Stimulated activated CD4-positive, alpha-beta T cell treated with anti-CD3 and anti-CD28 coated beads, TNF-alpha, amount 100 ng/mL, for 48 hours (primary cell): ENCODE data around the gene FRMD3.
"Not testable (repeated sequence)": the region's sequence is repeated elsewhere in the genome, so short reads cannot be mapped to it uniquely, and the experiment has no call there.

ENCODE experiments used
- DNase-seq, 3 donors: peaks; one replicate each; pipeline ENCODE4 v3.0.0-alpha.2; 2020; ENCODE audit warnings: low read depth in 3 of 3

Gene FRMD3

GRCh38 chr9:83392228-83392627 lies 146.0 kb downstream of the FRMD3 start:
- no peak for DNase-seq

- DNase-seq = no peak
Measured at GRCh38 chr9:83388346-83388745, 149.9 kb downstream of the FRMD3 start.

- DNase-seq = no peak
Measured at GRCh38 chr9:83387401-83388185, 150.6 kb downstream of the FRMD3 start.

GRCh38 chr9:83385317-83385716 lies 152.9 kb downstream of the FRMD3 start:
- no peak for DNase-seq

GRCh38 chr9:83384214-83384613 lies 154.0 kb downstream of the FRMD3 start:
- no peak for DNase-seq

GRCh38 chr9:83383034-83383433 lies 155.2 kb downstream of the FRMD3 start:
- DNase-seq = no peak

GRCh38 chr9:83382421-83382820 lies 155.8 kb downstream of the FRMD3 start:
- DNase-seq = no peak

GRCh38 chr9:83379045-83379444 lies 159.2 kb downstream of the FRMD3 start:
- DNase-seq = no peak

GRCh38 chr9:83372957-83373356 lies 165.2 kb downstream of the FRMD3 start:
- no peak for DNase-seq

- no peak for DNase-seq
Measured at GRCh38 chr9:83367326-83367725, 170.9 kb downstream of the FRMD3 start.

- DNase-seq = no peak
Measured at GRCh38 chr9:83362341-83362995, 175.7 kb downstream of the FRMD3 start.

- no peak for DNase-seq
Measured at GRCh38 chr9:83359039-83359438, 179.2 kb downstream of the FRMD3 start.

- DNase-seq = not testable (repeated sequence)
Measured at GRCh38 chr9:83358493-83358892, 179.7 kb downstream of the FRMD3 start.

- DNase-seq = no peak
Measured at GRCh38 chr9:83355729-83356151, 182.5 kb downstream of the FRMD3 start.

- no peak for DNase-seq
Measured at GRCh38 chr9:83355024-83355444, 183.2 kb downstream of the FRMD3 start.

- DNase-seq = no peak
Measured at GRCh38 chr9:83349031-83349430, 189.2 kb downstream of the FRMD3 start.

GRCh38 chr9:83346655-83347420 lies 191.4 kb downstream of the FRMD3 start:
- DNase-seq = no peak

- no peak for DNase-seq
Measured at GRCh38 chr9:83343366-83343999, 194.7 kb downstream of the FRMD3 start.

- no peak for DNase-seq
Measured at GRCh38 chr9:83342731-83343130, 195.5 kb downstream of the FRMD3 start.

- DNase-seq = no peak
Measured at GRCh38 chr9:83342006-83342405, 196.2 kb downstream of the FRMD3 start.

GRCh38 chr9:83340451-83340850 lies 197.8 kb downstream of the FRMD3 start:
- DNase-seq = no peak

GRCh38 chr9:83339435-83339834 lies 198.8 kb downstream of the FRMD3 start:
- DNase-seq = no peak
